GM21528 (cell line): Measurements from ENCODE around the gene KCNG3.

Source experiments
- ATAC-seq: cut with Tn5 transposase; IDR thresholded peaks from one replicate; pipeline ENCODE4 v1.9.1; 2021; ENCODE audit warnings: mild to moderate bottlenecking, moderate library complexity; ENCODE audit not compliant: unreplicated experiment, low FRiP score

KCNG3 gene

GRCh38 chr2:42488297-42488696 lies 5.5 kb downstream of the KCNG3 start:
- ATAC-seq, result no peak

- no peak for ATAC-seq
Observed at GRCh38 chr2:42486145-42486906, 7.5 kb downstream of the KCNG3 start.

GRCh38 chr2:42480402-42480801 lies 13.4 kb downstream of the KCNG3 start:
- ATAC-seq, result no peak

- ATAC-seq, result no peak
Observed at GRCh38 chr2:42474765-42475454, 18.9 kb downstream of the KCNG3 start.

DNA sequence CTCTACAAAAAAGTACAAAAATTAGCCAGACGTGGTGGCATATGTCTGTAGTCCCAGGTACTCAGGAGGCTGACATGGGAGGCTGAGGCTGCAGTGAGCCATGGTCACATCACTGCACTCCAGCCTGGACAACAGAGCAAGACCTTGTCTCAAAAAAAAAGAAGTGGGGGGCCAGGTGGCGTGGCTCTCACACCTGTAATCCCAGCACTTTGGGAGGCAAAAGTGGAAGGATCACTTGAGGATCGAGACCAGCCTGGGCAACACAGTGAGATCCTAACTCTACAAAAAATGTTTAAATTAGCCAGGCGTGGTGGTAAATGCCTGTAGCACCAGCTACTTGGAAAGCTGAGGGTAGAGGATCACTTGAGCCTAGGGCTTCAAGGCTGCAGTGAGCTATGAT lies 23.1 kb downstream of the KCNG3 start:
- ATAC-seq, result no peak

- ATAC-seq, result no peak
Observed at GRCh38 chr2:42464631-42465030, 29.2 kb downstream of the KCNG3 start.

DNA sequence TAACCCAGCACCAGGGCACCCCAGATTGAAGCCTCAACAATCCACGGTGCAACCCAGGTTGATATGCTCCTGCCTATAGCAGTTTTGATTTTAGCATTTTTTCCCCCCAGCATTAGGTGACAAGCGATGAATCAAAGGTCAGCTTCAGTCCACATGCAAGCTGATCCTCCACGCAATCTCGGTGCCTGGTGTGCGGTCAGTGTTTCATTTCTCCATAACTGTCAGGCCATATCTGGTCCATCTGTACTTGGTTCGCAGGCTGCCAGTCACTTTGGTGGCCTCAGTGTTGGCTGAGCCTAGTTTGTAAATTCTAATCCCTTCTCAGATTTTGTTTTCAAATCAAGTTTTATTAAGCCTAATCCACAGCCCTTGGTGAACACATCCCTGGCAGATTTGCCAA lies 30.2 kb downstream of the KCNG3 start:
- no peak for ATAC-seq

DNA sequence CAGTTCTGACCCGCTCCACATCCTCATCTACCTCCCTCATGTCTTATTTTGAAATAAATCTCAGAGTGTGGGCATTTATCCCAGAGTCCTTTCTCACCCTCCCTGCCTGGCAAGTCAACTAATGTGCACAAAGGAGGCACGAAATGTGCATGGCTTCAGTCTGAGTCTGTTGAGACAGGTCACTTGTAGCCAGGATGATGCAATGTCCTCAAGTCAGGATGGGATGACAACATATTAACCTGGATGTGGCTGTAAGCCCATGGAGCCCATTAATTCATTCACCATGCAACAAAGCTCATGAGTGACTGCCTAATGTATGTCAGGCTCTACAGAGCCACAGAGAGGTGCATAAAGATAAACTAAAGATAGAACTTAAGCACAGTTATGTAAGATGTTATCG lies 34.5 kb downstream of the KCNG3 start:
- no peak for ATAC-seq

DNA sequence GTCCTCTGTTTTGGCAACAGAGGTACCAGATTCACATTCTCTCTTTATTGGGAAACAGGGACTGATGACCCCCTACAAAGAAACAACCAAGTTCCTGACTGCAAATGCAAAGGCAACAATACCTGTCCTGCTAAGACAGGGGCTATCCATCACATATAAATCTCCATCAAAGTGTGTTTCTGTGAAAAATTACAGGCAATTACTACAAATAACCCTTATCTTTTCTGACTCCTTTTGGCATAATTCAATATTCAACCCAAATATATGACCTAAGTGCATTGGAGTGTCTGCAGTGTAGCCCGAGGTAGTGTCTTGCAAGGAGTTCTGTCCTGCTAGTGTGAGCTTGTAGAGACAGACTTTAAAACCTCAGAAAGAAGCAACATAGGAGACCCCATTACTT lies 35.4 kb downstream of the KCNG3 start:
- no peak for ATAC-seq

- no peak for ATAC-seq
Observed at GRCh38 chr2:42457011-42457410, 36.8 kb downstream of the KCNG3 start.

- no peak for ATAC-seq
Observed at GRCh38 chr2:42456126-42456839, 37.5 kb downstream of the KCNG3 start.

- ATAC-seq, result no peak
Observed at GRCh38 chr2:42452545-42452944, 41.2 kb downstream of the KCNG3 start.

DNA sequence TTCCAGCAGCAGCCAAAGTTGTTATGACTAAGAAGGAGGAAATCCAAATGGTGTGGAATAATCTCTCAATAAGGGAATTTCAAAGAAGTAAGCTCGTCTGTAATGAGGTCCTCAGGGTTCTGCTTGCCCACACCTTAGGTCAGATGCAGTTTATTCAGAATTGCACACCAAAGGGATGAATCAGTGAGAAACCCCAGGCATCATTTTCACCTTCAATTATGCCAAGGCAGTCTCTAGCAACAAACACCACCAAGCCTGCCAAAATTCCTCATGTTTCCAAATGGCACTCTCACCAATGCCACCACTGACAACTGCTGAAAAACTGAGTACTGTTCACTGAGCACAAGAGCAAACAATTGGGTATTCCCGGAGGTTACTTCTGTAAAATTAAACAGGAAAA lies 43.6 kb downstream of the KCNG3 start:
- no peak for ATAC-seq

GRCh38 chr2:42449163-42450087 lies 44.4 kb downstream of the KCNG3 start:
- no peak for ATAC-seq

GRCh38 chr2:42448163-42448562 lies 45.6 kb downstream of the KCNG3 start:
- ATAC-seq, result no peak

DNA sequence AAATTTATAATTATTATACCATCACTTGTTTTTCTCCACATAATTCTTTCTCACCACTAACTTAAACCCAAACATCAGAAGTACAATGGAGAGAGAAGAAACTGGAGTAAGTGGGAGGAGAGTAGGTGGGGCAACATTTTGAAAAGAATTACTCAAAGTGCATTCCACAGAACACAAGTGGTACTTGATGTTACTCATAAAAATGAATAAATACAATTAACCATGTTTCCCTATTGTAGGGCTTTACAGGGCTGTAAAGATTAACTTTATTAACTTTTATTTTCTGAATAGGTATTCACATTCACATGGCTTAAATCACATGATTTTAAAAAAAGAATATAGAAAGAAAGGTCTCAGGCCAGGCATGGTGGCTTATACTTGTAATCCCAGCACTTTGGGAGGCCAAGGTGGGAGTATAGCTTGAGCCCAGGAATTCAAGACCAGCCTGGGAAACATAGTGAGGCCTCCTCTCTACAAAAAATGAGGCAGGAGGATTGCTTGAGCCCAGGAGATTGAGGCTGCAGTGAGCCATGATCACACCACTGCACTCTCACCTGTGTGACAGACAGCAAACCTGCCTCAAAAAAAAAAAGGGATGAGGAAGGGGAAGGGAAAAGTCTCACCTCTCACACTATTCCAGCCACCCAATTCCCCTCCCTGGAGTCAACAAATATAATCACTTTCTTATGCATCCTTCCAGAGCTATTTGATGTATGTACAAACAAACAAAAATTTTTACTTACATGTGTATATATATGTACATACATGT lies 47.1 kb downstream of the KCNG3 start:
- ATAC-seq, result no peak

DNA sequence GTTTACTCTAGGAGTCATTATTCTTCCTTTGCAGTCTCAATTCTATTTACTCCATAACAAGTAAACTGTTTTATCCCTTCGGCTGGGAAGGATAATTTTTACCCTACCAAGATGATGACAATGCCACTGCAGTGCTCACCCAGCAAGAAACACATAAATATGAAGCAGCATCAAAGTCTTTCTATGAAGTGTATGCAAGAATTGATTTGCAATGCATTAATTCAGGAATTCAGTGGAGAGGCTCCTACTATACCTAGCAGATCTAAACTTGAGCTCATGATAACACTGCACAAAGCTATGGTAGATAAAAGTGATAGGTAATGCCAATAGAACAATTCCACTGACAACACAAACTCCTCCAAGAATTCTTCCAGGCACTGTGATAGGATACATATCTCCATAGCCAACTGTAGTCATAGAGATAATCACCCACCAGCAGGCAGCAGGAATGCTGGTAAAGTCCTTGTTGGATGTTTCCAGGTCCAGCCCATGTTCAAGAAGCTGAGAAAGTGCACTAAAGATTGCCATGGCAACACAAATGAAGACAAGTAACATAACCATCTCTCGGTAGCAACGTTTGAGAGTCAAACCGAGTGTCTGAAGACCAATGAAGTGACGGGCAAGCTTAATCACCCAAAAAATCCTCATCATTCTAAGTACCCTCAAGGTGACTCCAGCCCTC lies 49.9 kb downstream of the KCNG3 start:
- ATAC-seq, result no peak

DNA sequence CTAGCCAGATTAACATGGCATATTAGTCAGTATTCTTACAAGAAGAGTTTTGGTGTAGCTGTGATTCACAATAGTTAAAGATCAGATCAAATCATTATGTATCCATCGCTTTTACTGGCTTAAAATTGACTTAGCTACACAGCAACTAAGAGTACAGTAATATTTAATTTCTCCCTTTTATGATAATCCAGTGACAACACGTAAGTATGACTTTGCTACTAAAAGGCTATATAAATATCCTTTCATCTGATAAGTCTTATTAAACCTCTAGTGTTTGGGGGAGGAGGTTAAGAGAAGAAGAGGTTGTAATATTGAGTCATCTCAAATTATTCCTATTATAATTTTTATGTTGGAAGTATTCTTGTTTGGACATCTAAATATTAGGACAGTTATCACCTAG lies 51.0 kb downstream of the KCNG3 start:
- no peak for ATAC-seq

DNA sequence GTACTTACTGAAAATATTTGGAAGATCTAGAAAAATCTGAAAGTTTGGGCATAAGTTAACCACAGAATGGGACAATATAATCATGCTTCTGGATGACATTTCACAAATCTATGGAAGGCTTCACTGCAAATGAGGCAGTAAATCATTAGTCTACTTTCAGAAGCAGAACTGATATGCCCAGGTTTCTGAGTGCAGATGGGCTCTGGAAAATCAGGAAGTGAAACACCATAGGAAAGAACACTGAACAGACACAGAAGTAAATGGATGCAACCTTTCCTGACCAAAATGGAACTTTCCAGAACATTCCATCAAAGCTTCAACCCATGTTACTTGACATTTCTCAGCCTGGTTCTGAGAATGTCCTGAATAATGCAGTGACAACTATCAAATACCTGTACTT lies 55.1 kb downstream of the KCNG3 start:
- no peak for ATAC-seq
